HG03342 (cell line): Measurements from ENCODE around the gene IPP.
A peak's percentile ranks its signal among the peaks of the same experiment; 100 is the strongest.
"Not testable (repeated sequence)": the region's sequence is repeated elsewhere in the genome, so short reads cannot be mapped to it uniquely, and the experiment has no call there.

Experiments
- ATAC-seq: cut with Tn5 transposase; IDR thresholded peaks from one replicate; pipeline ENCODE4 v1.9.1; 2021; ENCODE audit warnings: mild to moderate bottlenecking, moderate library complexity; ENCODE audit not compliant: unreplicated experiment

IPP gene

GRCh38 chr1:45750298-45751038 lies at the start of gene IPP:
Gene IPP, minus strand, starts transcription at chr1:45750653. Its CDS starts 4,242 bp downstream, at chr1:45746411.
- ATAC-seq, result peak; percentile 92

GRCh38 chr1:45796946-45797345 lies 46.5 kb upstream of the IPP start:
- ATAC-seq, result no peak

- ATAC-seq, result no peak
Measured at GRCh38 chr1:45796381-45796780, 45.9 kb upstream of the IPP start.

GRCh38 chr1:45793942-45794604 lies 43.6 kb upstream of the IPP start:
- no peak for ATAC-seq

- no peak for ATAC-seq
Measured at GRCh38 chr1:45792744-45793143, 42.3 kb upstream of the IPP start.

- ATAC-seq, result no peak
Measured at GRCh38 chr1:45789601-45790000, 39.1 kb upstream of the IPP start.

DNA sequence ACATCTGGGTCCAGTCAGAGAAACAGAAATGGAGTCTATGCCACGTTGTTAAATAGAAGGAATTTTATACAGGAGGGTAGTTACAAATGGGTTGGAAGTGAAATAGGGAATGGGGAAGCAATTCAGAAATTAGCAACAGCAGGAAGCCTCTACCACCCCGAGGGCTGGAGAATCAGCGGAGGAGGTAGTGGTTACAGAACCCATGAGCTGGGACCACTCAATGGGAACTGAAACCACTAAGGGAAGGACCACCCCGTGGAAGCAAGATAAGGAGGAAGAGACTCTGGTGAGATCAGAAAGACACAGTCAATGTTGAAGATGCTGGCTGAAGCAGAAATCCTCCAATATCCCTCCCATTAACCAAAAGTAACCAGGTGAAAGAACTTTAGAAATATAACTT lies 37.5 kb upstream of the IPP start:
- no peak for ATAC-seq

DNA sequence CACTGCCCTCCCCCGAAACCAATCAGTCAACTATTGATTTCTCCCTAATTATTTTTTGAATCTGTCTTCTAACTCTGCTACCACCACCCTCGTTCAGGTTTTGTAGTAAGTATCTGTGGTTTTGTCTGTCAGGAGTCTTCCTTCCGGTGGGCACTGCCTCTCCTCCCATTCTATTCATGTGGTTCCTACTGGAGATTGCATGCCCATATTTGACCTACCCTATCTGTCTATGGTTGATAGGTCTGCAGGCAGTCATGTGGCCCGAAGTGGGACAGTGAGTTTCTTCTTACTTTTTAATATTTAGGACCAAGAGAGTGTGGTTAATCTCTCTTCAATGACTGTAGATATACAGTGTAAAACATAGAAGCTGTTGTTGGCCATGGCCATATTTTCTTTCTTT lies 35.1 kb upstream of the IPP start:
- peak; percentile 64 for ATAC-seq

DNA sequence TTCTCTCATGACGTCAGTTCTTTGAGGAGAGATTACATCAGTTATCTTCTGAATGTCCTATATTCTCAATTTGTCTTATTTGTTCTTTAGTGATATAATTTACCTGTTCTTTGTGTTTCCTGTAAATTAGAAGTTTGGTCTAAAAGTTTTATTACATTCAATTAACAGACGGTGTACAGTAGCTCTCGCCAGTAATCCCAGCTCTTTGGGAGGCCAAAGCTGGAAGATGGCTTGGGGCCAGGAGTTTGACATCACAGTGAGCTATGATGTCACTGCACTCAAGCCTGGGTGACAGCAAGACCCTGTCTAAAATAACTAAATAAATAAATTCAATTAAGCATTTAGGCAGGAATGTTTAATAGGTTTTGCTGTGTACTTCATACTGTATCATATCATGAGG lies 25.3 kb upstream of the IPP start:
- no peak for ATAC-seq

DNA sequence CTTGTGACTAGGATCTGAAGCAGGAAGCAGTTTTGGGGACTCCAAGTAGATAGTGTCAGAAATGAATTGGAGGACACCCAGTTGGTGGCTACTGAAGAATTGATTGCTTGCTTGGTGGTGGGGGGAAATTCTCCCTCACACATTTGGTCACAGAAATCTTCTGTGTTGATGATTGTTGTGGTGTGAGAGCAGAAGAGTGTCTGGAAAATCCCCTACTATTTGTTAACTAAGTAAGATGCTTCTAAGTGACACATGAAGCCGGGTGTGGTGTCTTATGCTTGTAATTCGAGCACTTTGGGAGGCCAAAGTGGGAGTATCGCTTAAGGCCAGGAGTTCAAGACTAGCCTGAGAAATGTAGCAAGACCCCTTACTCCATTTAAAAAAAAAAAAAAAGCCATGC lies 22.5 kb upstream of the IPP start:
- ATAC-seq, result no peak

DNA sequence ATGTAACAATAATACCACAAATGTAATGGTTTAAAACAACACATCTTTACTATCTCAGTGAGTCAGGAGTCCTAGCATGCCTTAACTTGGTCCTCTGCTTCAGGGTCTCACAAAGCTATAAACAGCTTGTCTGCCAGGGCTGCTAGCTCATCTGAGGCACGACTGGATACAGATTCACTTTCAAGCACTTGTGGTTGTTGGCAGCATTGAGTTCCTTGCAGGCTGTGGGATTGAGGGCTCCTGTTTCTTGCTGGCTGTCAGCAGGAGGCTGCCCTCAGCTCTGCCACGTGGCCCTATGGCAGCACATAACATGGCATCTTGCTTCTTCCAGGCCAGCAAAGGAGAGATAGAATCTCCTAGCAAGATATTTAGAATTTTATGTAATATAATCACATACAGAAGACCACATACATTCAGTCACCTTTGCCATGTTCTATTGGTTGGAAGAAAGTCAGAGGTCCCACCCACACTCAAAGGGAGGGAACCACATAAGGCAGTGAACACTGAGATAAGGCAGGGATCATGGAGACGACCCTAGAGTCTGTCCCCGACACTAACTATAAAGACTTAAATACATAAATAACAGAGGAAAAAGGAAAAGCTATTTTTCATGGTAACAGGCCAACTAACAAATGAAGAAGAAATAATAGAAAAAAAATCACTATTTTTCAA lies 18.9 kb upstream of the IPP start:
- ATAC-seq, result no peak

DNA sequence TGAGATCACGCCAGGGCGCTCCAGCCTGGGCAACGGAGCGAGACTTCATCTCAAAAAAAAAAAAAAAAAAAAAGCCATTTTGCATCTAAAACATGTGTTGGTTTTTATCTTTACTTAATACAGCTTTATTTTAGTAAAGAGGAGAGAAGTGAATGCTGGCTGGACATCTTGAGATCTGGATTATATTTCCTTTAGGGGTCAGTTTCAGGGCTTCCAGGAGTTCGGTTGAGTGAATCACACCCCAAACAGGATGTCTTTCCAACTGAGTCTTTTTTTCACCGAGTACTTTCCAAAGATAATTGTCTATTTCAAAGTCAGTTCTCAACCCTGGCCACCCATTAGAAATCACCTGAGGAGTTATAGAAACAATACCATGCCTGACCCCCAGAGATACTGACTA lies 16.6 kb upstream of the IPP start:
- no peak for ATAC-seq

- no peak for ATAC-seq
Measured at GRCh38 chr1:45765999-45766792, 15.7 kb upstream of the IPP start.

DNA sequence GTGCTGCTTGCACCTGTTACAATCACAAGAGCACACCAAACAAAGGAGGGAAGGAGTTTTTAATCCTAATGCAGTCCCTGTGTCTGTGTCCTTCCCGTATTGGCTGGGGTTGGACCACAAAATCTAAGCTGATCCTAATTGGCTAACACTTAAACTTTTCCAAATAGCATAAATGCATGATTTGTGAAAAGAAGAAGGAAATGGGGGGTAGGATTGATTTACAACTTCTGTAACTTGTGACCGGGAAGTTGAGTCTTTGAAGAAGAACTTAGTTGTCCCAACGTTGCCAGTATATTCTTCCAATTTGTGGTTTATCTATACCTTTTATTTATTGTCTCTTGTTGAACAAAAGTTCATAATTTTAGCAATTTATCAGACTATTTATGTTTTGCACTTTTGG lies 11.8 kb upstream of the IPP start:
- ATAC-seq, result no peak

GRCh38 chr1:45755697-45756096 lies 5.2 kb upstream of the IPP start:
- ATAC-seq, result no peak

DNA sequence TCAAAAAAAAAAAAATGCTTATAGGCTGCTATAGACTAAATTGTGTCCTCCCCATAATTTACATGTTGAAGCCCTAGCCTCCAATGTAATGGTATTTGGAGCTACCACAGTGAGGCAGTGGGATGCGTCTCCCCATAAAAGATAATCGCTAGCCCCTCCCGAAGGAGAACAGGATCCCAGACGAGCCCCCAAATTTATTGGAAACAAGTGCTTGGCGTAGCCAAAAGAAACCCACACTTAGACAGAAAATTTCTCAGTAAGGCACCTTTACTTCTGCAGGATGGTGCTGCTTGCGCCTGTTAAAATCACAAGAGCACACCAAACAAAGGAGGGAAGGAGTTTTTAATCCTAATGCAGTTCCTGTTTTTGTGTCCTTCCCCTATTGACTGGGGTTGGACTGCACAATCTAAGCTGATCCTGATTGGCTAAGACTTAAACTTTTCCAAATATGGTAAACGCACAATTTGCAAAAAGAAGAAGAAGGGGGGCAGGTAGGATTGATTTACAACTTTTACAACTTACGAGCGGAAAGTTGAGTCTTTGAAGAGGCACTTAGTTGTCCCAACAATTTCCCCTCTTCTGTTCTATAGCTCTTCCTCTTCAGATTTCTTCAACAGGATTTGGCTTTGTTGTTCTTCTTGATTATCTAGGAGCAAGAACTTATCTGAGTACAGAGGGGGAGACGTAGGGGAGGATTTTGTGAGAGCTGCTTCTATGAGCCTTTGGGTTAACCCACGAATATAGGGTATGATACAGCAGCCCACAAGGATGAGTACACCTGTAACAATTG lies 3.0 kb upstream of the IPP start:
- ATAC-seq, result no peak

- ATAC-seq, result no peak
Measured at GRCh38 chr1:45752441-45753052, 2.1 kb upstream of the IPP start.

DNA sequence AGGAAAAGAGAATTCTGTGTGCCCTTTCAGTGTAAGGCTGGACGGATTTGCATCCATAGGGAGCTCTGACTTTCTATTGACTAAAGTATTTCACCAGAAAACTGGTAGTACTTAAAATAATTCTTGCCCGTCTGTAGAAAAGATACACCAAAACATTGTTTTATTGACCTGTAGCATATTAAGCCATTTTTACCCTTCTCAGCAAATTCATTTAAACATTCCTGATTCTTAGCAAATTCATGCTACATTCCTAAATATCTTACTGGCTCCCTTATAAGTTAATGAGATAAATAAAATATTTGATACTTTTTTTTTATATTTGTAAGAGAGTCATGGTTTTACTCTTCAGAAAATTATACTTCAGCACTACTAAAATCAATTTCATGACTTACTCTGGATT lies 1.6 kb upstream of the IPP start:
- ATAC-seq, result no peak

- ATAC-seq, result not testable (repeated sequence)
Measured at GRCh38 chr1:45751039-45751838, 786 bp upstream of the IPP start.
